Immature natural killer cell (primary cell): ENCODE measurements around the gene PRUNE2. TPM values are rescaled to one million over a fixed set of nuclear protein-coding genes. Genes with fewer than 3 reads are reported as not detected.
"Not testable (repeated sequence)": the region's sequence is repeated elsewhere in the genome, so short reads cannot be mapped to it uniquely, and the experiment has no call there.

ENCODE experiments used
- DNase-seq, 3 donors: peaks; one replicate each; pipeline ENCODE4 v3.0.0; 2022; ENCODE audit warnings: mixed read lengths in 1 of 3
- H3K27ac Mint-ChIP-seq, 6 donors: one replicate each; pipeline ENCODE4 v1.8.0; 2020; ENCODE audit warnings: mixed read lengths in 6 of 6, mild to moderate bottlenecking in 5 of 6, inconsistent platforms in 4 of 6, moderate library complexity in 3 of 6
- H3K27me3 Mint-ChIP-seq, 3 donors: one replicate each; pipeline ENCODE4 v1.8.0; 2020 to 2021; ENCODE audit warnings: low read depth in 3 of 3, mild to moderate bottlenecking in 3 of 3, mixed read lengths in 3 of 3, moderate library complexity in 3 of 3, inconsistent platforms in 1 of 3
- H3K36me3 Mint-ChIP-seq, 3 donors: one replicate each; pipeline ENCODE4 v1.8.0; 2020; ENCODE audit warnings: mixed read lengths in 3 of 3, inconsistent platforms in 2 of 3, mild to moderate bottlenecking in 2 of 3
- H3K4me1 Mint-ChIP-seq, 2 donors: one replicate each; pipeline ENCODE4 v1.8.0; 2020; ENCODE audit warnings: inconsistent platforms in 2 of 2, mild to moderate bottlenecking in 2 of 2, mixed read lengths in 2 of 2, moderate library complexity in 1 of 2
- H3K4me3 Mint-ChIP-seq, 5 donors: one replicate each; pipeline ENCODE4 v1.8.0; 2020; ENCODE audit warnings: mild to moderate bottlenecking in 5 of 5, mixed read lengths in 5 of 5, inconsistent platforms in 3 of 5, moderate library complexity in 3 of 5
- H3K9me3 Mint-ChIP-seq, 6 donors: one replicate each; pipeline ENCODE4 v1.8.0; 2020; ENCODE audit warnings: mild to moderate bottlenecking in 6 of 6, mixed read lengths in 6 of 6, inconsistent platforms in 4 of 6, moderate library complexity in 3 of 6
- polyA plus RNA-seq, 3 donors: library from polyadenylated mRNA; unstranded; fragments of 300-500 nt; fragmentation: Illumina TruSeq; gene quantifications; one replicate each; pipeline ENCODE4 v1.2.3, GENCODE V29; 2021

PRUNE2 gene
- polyA plus RNA-seq, 3 donors from 2014 or later, result 0.11 to 0.24 TPM; not detected in 1

DNA sequence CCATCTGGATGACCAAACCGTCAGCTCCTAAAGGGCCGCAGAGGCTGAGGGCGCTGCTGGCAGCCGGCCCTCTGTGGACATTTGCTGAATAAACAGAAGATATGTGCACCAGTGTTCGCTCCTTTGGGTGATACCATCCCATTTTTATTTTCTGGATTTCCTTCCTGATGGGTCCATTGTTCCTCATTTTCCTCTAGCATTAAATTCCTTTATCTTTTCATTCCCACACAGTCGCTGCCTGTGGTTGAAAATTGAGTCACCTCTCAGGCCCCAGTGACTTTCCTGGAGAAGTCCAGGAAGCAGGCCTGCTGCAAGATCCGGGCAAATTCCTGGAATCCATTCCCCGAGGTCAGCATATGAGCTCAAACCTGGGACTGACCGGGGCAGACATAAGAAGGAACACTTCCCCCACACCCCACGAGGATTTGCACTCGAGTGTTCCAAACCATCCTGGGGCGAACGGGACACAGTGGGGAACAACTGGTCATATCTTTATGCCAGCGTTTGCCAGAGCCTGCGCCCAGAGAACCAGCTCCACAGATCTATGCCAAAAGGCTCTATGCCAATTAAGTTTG, 228.3 kb downstream of the PRUNE2 start:
- no peak overlapping the region for H3K4me3 Mint-ChIP-seq
- H3K27me3 Mint-ChIP-seq, result peaks cover 1 to 5% (median 2%) of the 10 kb centered on the region in 3 donors
- H3K4me1 Mint-ChIP-seq, result no peaks in the 10 kb centered on the region
- H3K27ac Mint-ChIP-seq, result no peak overlapping the region
- no peak for DNase-seq
- H3K9me3 Mint-ChIP-seq, result no peaks in the 10 kb centered on the region
- no peaks in the 10 kb centered on the region for H3K36me3 Mint-ChIP-seq

GRCh38 chr9:76676857-76677256, 229.1 kb downstream of the PRUNE2 start:
- Mint-ChIP-seq H3K27ac (no peak overlapping the region), H3K36me3 (no peaks in the 10 kb centered on the region), H3K27me3 (peaks cover 1 to 5% (median 2%) of the 10 kb centered on the region in 3 donors), H3K4me1 (no peaks in the 10 kb centered on the region), H3K4me3 (no peak overlapping the region), H3K9me3 (no peaks in the 10 kb centered on the region)
- DNase-seq, result no peak

GRCh38 chr9:76667521-76667957, 238.4 kb downstream of the PRUNE2 start:
- H3K27me3 Mint-ChIP-seq, result peaks cover 0 to 4% (median 4%) of the 10 kb centered on the region in 3 donors
- no peak for DNase-seq
- H3K27ac Mint-ChIP-seq, result no peak overlapping the region
- H3K4me1 Mint-ChIP-seq, result peaks cover 4 to 8% of the 10 kb centered on the region in 2 donors
- H3K9me3 Mint-ChIP-seq, result no peaks in the 10 kb centered on the region
- H3K4me3 Mint-ChIP-seq, result no peak overlapping the region
- H3K36me3 Mint-ChIP-seq, result peaks cover 0 to 3% (median 0%) of the 10 kb centered on the region in 3 donors

DNA sequence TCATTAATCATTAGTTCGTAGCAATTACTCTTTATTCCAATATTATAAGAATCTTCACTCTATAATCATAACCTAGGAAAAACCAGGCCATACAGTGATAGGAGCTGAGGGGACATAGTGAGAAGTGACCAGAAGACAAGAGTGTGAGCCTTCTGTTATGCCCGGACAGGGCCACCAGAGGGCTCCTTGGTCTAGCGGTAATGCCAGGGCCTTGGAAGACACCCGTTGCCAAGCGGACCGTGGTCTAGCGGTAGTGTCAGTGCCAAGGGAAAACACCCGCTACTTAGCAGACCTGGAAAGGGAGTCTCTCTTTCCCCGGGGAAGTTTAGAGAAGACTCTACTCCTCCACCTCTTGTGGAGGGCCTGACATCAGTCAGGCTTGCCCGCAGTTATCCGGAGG, 239.9 kb downstream of the PRUNE2 start:
- not testable (repeated sequence) for H3K9me3 Mint-ChIP-seq, H3K4me3 Mint-ChIP-seq, H3K36me3 Mint-ChIP-seq, H3K27ac Mint-ChIP-seq, DNase-seq, H3K27me3 Mint-ChIP-seq
- H3K4me1 Mint-ChIP-seq, result peaks cover 4 to 14% of the 10 kb centered on the region in 2 donors

DNA sequence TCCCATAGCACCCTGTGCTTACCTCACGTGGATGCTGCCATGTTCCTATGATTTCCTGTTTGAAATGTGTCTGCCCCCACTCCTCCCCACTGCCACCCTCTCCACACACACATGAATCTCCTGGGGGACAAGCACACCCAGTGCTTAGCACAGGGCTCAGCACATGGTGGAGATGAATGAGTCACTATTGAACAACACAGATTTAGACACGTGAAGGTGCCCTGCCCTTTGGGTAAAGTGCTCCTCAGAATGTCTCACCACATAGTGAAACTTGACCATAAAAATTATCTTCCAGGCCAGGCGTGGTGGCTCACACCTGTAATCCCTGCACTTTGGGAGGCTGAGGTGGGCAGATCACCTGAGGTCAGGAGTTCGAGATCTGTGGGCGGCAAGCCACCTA, 240.5 kb downstream of the PRUNE2 start:
- no peak overlapping the region for H3K4me3 Mint-ChIP-seq
- H3K36me3 Mint-ChIP-seq, result peaks cover 0 to 3% (median 0%) of the 10 kb centered on the region in 3 donors
- H3K27me3 Mint-ChIP-seq, result peaks cover 1 to 4% (median 4%) of the 10 kb centered on the region in 3 donors
- no peak overlapping the region for H3K27ac Mint-ChIP-seq
- no peaks in the 10 kb centered on the region for H3K9me3 Mint-ChIP-seq
- DNase-seq, result no peak
- H3K4me1 Mint-ChIP-seq, result peaks cover 4 to 14% of the 10 kb centered on the region in 2 donors

DNA sequence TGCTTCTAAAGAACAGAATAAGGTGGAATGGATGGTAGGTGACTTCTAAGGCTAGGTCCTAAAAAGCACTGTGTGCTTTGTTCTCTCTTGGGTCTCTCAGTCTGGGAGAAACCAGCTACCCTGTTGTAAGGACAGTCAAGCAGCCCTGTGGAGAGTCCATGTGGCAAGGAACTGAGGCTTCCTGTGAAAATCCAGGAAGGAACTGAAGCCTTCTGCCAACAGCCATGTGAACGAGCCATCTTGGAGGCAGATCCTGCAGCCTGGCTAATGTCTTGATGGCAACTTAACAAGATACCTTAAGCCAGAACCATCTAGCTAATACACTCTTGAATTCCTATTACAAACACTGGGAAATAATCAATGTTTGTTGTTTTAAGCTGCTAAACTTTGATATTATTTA, 241.8 kb downstream of the PRUNE2 start:
- Mint-ChIP-seq H3K27ac (no peak overlapping the region), H3K4me1 (peaks cover 4 to 16% of the 10 kb centered on the region in 2 donors), H3K9me3 (no peaks in the 10 kb centered on the region), H3K4me3 (no peak overlapping the region), H3K36me3 (peaks cover 0 to 3% (median 0%) of the 10 kb centered on the region in 3 donors), H3K27me3 (peaks cover 1 to 4% (median 4%) of the 10 kb centered on the region in 3 donors)
- no peak for DNase-seq

DNA sequence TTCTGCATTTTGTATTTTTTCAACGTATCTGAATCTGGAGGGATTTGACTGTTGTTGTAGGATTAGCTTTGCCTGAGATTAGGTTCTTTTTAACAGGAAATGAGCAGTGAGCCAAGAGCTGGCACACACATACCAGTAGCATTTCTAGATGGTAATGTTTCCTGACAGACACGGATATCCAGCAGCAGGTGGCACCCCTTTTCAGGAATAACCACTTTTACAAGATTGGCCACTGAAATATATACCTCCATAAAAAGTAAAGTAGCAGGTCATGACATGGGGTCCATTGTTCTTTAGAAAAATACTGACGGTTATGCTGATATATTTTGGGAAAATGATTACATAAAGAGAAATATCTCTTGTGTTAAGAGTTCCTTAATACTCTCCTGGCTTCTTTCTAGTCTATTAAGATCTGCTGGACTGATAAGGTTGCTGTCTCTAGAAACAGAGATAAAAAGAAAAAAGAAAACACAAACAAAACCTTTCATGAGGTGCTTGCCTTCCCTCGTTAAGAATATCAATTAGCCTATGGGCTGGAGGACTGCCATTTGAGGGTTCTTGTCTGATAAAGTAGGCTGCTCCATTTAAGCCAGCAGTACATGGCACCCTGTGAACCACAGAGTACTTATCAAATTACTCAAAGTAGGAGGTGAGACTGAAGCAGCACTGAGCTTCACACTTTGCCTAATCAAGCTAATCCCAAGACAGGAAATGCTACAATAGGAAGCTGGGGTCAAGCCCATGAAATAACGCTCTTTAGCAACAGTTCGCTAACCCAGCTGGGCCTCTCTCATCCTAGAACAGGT, 243.2 kb downstream of the PRUNE2 start:
- peak overlapping the region in 1 of 6 donors; percentile 2 for H3K27ac Mint-ChIP-seq
- peaks cover 1 to 4% (median 4%) of the 10 kb centered on the region in 3 donors for H3K27me3 Mint-ChIP-seq
- H3K36me3 Mint-ChIP-seq, result peaks cover 0 to 3% (median 0%) of the 10 kb centered on the region in 3 donors
- H3K4me1 Mint-ChIP-seq, result peaks cover 15 to 30% of the 10 kb centered on the region in 2 donors
- no peaks in the 10 kb centered on the region for H3K9me3 Mint-ChIP-seq
- no peak for DNase-seq
- H3K4me3 Mint-ChIP-seq, result no peak overlapping the region

- H3K27ac Mint-ChIP-seq, result no peak overlapping the region
- DNase-seq, result peak; percentile 44 to 59 (median 55)
- H3K4me3 Mint-ChIP-seq, result no peak overlapping the region
- no peaks in the 10 kb centered on the region for H3K36me3 Mint-ChIP-seq
- peaks cover 0 to 2% (median 1%) of the 10 kb centered on the region in 3 donors for H3K27me3 Mint-ChIP-seq
- H3K9me3 Mint-ChIP-seq, result no peaks in the 10 kb centered on the region
- peaks cover 54 to 71% of the 10 kb centered on the region in 2 donors for H3K4me1 Mint-ChIP-seq
Observed at GRCh38 chr9:76658510-76659231, 247.2 kb downstream of the PRUNE2 start.

DNA sequence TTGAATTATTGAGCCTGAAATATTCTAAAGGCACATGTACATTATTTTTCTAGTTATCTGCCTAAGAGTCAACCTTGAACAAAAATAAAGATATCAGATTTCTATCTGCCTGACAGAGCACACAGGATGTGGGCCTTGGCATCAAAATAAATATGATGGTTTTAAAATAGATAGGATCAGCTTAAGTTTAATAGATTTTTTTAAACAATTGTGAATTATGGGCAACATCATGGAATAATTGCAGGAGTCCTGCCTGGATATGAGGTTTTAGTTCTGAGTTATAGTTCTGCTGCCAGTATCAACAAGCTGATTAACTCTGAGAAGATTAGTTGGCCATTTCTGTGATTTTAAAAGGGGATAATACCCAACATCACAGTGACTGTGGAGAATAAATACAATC, 248.6 kb downstream of the PRUNE2 start:
- Mint-ChIP-seq H3K4me1 (peaks cover 63 to 74% of the 10 kb centered on the region in 2 donors), H3K27ac (peak overlapping the region in 4 of 6 donors; percentile 13 to 78 (median 42)), H3K27me3 (peaks cover 0 to 2% (median 0%) of the 10 kb centered on the region in 3 donors), H3K4me3 (no peak overlapping the region), H3K36me3 (no peaks in the 10 kb centered on the region), H3K9me3 (no peaks in the 10 kb centered on the region)
- DNase-seq, result no peak

DNA sequence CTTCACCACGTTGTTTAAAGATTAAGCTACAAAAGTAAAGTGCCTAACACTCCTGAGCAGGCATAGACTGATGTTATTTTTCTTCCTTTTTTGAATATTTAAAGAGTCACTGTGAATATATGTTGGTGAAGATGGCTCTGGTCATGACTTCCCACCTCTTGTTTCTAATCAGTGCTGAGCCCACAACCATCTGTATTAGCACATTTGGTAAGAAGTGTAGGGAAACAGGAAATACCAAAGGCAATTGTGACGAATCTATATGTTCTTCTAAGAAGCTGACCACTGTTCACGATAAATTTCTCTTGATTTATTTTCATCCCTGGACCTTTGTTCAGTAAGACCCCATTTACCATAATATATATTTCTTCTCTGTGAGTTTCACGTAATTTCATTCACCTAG, 249.9 kb downstream of the PRUNE2 start:
- peak in 1 of 3 donors; percentile 9 for DNase-seq
- Mint-ChIP-seq H3K9me3 (no peaks in the 10 kb centered on the region), H3K4me3 (peak overlapping the region; percentile 2 to 83 (median 29)), H3K4me1 (peaks cover 76 to 84% of the 10 kb centered on the region in 2 donors), H3K27me3 (peaks cover 0 to 2% (median 0%) of the 10 kb centered on the region in 3 donors), H3K36me3 (no peaks in the 10 kb centered on the region), H3K27ac (peak overlapping the region; percentile 8 to 91 (median 66))

- Mint-ChIP-seq H3K4me1 (peaks cover 82 to 91% of the 10 kb centered on the region in 2 donors), H3K4me3 (peak overlapping the region; percentile 73 to 83 (median 77)), H3K27me3 (peaks cover 0 to 2% (median 0%) of the 10 kb centered on the region in 3 donors), H3K36me3 (no peaks in the 10 kb centered on the region), H3K27ac (peak overlapping the region; percentile 78 to 91 (median 88)), H3K9me3 (no peaks in the 10 kb centered on the region)
- peak; percentile 51 to 55 (median 55) for DNase-seq
Observed at GRCh38 chr9:76655121-76655541, 250.8 kb downstream of the PRUNE2 start.

GRCh38 chr9:76654575-76654974, 251.3 kb downstream of the PRUNE2 start:
- Mint-ChIP-seq H3K27ac (peak overlapping the region; percentile 78 to 91 (median 88)), H3K27me3 (peaks cover 0 to 2% (median 0%) of the 10 kb centered on the region in 3 donors), H3K36me3 (no peaks in the 10 kb centered on the region), H3K4me1 (peaks cover 82 to 91% of the 10 kb centered on the region in 2 donors), H3K4me3 (peak overlapping the region; percentile 73 to 83 (median 77)), H3K9me3 (no peaks in the 10 kb centered on the region)
- DNase-seq, result peak in 1 of 3 donors; percentile 10

DNA sequence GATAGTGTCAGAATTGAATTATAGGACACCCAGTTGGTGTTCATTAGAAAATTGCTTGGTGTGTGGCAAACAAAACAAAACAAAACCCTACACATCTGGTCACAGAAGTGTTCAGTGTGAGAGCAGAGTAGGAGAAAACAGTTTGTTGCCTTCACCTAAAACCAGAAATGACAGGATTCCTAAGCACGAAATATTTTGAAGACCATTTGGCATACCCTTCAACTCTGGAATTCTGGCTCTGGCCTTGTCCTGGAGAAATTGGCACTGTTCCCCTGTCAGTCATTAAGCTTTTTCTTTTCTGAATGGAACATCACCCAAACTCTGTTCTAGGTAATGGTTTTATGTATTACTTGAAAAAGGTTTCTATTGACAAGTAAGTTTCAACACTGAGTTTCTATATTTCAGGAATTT, 251.9 kb downstream of the PRUNE2 start:
- peaks cover 82 to 88% of the 10 kb centered on the region in 2 donors for H3K4me1 Mint-ChIP-seq
- no peaks in the 10 kb centered on the region for H3K9me3 Mint-ChIP-seq
- H3K4me3 Mint-ChIP-seq, result peak overlapping the region in 1 of 5 donors; percentile 40
- DNase-seq, result no peak
- H3K27me3 Mint-ChIP-seq, result peaks cover 0 to 2% (median 0%) of the 10 kb centered on the region in 3 donors
- no peaks in the 10 kb centered on the region for H3K36me3 Mint-ChIP-seq
- peak overlapping the region in 3 of 6 donors; percentile 27 to 57 (median 50) for H3K27ac Mint-ChIP-seq
